GDM1 (cell line): Measurements from ENCODE around the gene USP7.

ENCODE experiments used
- DNase-seq: peaks from one replicate; lab custom pipeline; 2025; lab: John Stamatoyannopoulos, UW

Gene USP7

DNA sequence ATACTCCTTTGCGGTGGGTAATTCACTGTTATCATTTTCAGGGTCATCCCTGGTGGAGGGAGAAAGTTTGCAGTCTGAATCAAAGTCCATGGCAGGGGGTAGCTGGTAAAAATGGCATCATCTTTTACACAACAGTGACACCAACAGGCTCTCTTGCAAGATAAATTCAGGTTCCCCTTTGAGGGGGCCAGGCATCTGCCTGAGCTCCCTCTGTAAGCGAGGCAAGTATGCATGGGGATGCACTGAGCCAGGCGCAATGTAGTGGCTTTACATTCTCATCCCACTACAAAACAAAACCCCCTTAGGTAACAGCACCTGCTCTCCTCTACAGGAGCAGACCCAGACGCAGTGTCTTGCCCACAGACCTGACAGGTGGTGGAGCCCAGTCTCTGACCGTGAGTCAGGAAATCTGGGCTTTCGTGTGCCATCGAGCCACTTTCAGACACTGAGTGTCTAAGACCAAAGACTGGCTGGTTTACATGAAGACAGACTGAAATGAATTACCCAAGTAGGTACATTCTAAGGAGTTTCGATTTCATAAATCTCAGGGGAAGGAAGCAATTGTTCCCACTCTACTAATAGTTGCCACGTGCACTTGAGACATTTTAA is 63.9 kb downstream of the USP7 start:
- DNase-seq: no peak

DNA sequence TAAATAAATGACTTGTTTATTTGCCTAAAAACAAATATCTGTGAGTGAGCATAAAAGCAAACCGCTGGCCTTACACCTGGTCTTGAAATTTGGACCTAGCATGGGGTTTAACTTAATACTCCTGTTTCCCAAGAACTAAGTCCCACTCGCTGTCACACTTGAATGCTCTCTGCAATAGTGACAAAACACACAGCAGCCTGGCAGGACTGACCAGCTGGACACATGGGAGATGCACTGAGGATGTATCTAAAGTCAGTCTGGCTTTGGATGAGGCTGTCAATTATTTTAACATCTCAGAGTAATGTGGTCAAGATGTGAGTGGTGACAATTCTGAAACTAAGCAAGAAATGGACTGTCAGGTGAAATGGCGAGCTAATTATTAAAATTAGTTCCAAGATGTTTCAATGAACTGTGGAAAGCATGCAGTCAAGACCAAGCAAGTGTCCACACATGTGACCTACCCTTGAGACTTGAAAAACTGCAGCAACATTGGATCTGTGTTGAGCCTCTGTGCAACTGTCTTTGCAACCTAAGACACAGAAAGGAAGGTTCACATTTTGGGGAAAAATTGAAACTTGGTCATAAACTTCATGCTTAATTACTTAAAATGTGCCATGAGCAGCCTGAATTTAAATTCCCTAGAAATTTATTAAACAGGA is 64.9 kb downstream of the USP7 start:
- no peak for DNase-seq

DNA sequence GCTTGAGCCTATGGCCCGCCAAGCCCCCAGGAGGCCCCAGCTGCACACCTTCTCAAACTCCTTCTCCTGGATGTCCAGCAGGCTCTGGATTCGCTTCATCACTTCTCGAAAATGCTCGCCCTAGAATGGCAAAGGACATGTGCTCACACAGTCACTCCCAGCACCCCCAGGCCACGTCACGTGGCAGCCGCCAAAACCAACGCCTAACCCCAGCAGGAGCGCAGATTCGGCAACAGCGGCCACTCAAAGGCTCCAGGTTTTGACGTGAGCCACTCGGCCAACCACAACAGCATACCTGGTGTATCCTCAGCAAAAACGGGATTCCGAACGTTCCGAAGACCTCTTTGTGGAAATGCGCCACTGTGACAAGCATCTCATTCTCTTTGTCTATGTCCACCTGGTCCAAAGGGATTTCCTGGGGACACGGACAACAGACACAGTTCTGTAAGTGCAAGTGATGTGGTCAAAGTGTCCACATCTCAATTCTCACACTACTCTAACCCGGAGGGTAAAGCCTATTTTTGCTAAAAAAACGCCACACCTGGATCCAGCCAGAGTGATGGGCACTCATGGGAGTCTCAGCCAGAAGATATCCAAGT is 68.9 kb downstream of the USP7 start:
- DNase-seq: no peak

DNA sequence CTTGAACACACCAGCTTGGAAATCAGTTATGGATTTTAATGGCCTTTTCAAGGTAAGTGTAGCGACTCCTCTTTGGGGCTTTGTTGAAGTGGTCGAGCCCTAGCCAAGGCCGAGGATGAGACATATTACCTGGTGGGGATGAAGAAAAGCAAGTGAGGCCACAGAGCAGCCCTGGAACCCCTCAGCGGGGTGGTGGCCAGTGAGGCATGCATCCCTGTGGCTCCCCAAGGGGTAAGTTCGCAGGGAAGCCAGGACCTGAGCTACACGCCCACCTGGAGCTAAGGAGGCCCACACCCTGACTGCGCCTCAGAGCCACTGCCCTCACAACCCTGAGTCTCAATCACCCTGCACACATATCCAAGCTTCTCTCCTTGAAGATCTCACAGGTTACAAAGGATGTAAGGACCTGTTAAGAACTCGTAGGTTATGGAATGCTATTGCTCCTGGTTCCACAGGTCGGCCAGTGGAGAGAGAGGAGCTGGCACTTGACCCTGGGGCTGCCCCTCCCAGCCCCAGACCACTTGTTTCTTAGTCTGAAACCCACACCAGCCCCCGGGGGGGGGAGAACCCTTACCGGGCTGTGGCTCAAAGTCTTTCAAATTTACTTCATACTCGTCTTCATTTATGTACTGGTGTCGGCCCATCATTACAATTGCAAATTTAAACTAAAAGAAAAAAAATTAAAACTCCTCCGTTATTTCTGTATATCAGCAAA is 69.6 kb downstream of the USP7 start:
- no peak for DNase-seq

DNA sequence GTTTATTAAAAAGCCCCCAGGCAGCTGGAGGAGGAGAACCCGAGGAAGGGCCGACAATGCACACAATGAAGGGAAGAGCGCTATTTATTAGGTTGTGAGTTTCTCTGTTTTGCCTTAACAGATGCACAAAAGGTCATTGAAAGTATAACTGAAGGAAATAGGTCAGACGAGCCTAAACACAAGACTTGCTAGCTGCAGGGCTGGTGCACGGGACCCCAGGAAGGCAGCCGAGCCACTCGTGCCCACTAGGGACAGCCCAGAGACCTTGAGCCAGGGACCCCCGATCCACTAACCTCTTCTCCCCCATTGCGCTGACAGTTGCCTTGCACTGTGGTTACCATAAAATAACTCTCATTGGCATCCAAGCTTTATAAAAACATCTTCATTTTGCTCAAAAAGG is 70.3 kb downstream of the USP7 start:
- no peak for DNase-seq

DNA sequence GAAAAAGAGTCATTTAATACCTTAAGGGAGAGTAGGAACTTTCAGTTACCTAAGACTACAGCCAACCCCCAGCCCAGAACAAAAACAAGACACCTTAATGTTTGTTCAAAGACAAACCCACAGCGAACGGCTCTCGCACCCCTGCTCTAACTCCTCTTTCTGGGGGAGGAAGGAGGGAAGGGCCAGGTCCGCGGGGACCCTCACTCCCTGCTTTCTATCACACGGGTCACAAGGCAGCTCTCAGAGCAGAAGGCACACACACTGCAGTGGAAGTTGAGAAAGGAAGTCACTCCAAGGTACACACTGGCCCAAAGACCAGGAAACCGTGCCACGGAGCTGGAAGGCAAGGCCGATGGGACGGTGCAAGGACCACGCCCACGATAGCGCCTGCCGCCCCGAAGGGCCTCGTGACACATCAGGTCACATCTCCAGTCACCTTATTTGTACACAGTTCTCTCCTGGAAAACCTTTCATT is 71.6 kb downstream of the USP7 start:
- no peak for DNase-seq

DNA sequence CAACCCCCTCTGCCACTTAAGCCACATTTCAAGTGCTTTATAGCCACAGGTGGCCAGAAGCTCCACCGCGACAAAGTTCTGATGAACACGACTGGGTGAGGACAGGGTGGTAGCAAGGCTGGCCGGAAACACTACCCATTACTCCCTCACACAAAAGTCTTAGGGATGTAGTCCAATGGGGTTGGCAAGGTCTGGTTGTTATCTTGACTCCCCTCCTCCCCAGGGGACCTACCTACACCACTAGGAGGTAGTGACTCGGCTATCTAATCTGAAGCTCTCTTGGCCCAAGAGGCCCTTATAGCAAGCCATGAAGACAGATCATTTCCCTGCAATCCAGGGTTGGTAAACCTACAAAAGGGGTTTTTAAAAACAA is 73.2 kb downstream of the USP7 start:
- DNase-seq: no peak

DNA sequence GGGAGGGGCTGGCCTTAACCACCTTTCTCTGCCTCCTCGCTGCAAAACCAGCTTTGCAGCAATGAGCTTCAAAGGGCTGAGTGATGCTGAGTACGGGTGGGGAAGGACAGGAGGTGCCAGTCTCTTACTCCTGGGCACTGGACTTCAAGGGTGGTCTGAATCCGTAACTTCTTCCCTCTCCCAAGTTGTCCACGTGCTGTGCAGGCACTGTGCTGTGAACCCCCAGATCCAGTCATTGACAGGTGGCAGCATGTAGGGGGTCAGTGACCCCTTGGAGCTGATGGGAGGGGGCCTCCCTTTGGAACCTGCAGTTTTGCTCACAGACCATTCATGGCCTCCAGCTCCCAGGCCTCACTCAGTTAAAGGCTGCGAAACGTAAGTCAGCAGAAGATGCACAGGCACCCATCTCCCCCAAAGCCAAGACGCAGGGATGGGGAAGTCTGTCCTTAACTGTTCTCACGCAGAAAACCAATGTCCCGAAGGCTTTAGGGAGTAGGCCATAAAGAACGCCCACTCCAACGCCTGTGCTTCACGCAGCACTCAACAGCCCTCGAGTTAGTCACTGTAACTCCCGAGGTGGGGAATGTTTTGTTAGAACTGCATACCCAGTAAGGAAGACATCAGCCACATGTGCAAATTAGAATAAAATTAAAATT is 73.7 kb downstream of the USP7 start:
- DNase-seq: no peak

DNA sequence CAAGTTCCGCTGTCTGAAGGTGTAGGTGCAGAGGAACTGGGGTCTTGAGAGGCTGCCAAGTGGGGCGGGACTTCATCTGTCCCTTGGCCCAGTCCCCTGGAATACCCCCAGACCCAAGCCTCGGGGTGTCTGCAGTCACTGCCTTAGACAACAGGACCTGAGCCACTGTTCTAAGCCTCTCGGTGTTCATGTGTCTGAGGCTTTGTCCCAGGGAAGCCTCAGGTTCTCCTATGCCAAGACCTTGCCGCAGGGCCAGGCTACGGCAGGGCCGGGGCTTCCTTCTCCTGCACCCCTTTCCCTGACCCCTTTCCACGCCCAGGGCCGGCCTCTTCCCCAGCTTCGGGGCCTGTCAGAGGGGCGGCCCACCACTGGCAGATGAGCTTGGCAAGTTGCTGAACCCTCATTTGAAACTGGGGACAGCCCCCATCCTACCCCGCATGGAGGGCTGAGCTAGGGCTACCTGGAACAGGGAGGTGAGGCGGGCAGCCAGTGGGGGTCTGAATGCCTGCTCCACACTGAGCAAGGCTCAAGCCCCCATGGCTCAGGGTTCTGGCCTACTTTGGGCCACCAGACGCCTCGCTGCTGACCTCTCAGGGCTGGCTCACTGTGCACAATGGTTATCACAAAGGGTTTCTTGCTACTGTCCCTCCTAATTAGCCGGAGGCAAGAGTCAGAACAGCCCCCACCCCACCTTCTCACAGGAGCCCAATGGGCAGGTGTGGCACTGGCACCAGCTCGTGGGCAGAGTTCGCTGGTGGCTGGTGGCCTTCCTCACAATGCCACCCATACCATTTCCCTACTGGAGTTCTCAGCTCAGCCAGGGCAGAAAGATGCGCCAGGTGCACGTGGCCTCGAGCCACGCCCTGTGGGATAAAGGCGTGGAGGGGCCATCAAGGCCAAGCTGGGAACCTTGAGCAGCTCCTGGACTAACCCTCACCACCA is 74.5 kb downstream of the USP7 start:
- DNase-seq: no peak

DNA sequence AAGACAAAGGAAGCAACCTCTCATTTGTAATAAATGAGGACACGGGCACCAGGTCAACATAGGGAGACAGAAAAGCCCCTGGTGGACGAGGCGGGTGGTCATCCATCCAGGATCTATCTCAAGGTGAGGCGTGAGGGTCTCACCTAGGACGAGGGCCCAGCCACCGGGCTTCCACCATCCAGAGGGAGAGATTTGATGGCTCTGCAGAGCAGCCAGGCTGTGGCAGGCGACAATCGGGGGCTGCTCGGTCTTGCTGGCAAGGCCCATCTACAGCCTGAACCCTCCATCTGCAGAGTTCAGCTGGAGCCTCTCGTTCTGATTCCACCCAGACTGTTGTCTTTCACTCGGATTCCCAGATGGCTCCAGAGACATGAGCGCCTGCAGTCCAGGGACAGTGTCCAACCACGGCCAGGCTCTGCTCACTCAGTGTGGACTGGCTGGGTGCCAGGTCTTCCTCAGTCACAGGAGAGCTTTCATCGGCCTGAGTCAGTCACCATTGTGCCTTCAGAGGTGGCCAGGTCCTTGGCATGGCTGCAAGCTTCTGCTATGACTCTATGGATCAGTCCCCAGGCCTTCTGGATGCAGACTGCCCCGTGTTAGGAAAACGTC is 75.7 kb downstream of the USP7 start:
- no peak for DNase-seq

DNA sequence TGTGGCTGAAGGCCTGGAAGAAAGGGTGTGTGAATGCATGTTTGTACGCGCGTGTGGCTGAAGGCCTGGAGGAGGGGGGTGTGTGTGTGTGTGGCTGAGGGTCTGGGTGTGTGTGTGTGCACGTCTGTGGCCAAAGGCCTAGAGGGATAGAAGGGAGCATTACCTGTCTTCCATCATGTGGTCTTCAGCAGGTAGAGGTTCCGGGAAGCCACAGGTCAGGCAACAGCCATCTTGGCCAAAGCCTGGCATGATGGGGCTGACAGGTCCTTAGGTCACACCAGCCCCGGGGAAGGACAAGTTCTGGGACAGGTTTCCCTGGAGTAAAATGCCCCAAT is 76.3 kb downstream of the USP7 start:
- DNase-seq: no peak

DNA sequence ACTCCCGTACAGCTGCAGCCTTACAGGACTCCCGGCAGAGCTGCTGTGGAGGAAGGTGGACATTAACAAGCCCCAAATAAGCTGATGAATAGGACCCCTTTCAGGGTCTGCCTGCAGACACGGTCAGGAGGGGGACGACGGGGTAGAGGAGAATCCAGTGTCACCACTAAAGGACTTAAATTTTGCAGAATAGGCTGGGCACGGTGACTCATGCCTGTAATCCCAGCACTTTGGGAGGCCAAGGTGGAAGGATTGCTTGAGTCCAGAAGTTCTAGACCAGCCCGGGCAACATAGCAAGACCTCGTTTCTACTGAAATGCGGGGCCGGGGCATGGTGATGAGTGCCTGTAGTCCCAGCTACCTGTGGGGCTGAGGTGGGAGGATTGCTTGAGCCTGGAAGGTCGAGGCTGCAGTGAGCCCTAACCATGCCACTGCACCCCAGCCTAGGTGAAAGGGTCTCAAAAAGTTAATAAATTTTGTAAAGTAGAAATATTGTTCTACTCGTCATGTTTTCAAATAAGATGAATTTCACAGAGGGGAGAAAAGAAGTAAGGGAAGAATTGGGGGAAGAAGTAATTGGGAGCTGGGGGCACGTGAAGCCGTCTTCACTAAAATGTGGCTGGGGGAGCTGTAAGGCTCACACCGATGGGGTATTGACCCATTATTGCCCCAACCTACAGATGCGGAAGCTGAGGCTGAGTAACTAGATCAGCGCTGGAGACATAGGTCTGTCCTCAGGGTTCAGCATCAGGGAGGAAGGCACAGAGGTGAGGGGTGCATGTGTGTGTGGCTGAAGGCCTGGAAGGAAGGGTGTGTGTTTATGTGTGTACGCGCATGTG is 76.9 kb downstream of the USP7 start:
- DNase-seq: no peak

DNA sequence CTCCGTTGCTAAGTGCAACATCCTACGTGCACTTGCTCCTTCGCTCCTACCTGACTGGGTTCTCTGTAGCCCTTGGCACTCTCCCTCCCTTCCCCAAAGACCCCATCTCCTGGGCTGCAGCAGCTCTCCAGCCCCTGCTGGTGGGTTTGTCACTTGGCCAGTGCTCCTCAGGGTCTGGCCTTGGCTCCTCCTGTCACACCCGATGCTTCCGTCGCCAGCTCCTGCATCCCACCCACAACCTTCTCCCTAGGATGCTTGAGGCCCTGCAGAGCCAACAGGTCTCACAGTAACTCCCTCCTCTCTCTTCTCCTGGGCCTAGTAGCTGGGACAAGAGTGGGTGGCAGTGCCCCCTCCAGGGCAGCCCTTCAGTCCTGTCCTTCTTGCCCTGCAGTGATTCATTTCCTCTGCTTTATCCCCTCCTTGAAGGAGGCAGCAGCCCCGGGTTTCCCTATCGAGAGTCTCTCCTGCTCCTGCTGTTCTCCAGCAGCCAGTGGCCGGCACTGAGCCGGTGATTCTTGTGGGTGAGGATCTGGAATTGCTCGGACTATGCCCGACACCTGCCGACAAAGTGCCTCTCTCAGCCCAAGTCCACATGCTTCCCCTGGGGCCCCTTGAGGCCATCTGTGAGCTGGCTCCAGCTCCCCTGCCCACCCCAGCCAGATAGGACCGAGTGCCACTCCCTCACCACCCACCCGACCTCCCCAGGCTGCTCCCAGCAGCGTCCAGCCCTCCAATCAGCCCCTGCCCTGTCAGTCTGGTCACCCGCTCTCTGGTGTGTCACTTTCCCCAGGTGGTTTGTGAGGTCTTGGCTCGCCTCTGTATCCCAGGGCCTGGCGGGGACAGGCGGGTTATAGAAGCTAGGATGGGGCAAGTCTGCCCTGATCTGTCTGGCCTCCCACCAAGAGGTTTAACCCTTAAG is 77.8 kb downstream of the USP7 start:
- DNase-seq: no peak

DNA sequence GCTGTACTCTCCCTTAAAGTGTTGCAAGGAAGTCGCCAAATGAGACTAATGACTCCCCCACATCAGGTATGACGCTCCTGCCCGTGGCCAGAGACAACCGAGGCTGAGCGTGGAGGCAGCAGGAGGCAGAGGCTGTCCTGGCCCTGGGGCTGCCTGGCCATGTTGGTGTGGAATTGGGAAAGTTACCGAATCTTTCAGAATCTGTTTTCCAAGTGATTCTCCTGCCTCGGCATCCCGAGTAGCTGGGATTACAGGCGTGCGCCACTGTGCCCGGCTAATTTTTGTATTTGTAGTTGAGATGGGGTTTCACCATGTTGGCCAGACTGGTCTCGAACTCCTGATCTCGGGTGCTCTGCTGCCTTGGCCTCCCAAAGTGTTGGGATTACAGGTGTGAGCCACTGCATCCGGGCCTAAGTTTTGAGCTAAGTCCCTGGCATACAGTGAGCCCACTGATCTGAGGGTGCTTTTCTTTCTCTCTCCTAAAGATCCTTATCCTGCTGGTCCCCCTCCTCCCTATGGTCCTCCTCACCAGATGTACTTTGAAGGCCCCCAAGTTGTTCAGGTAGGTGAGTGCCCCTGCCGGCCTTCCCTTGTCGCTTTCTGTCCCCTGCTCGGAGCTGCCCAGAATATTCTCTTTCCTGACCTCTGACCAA is 80.9 kb downstream of the USP7 start:
- no peak for DNase-seq

DNA sequence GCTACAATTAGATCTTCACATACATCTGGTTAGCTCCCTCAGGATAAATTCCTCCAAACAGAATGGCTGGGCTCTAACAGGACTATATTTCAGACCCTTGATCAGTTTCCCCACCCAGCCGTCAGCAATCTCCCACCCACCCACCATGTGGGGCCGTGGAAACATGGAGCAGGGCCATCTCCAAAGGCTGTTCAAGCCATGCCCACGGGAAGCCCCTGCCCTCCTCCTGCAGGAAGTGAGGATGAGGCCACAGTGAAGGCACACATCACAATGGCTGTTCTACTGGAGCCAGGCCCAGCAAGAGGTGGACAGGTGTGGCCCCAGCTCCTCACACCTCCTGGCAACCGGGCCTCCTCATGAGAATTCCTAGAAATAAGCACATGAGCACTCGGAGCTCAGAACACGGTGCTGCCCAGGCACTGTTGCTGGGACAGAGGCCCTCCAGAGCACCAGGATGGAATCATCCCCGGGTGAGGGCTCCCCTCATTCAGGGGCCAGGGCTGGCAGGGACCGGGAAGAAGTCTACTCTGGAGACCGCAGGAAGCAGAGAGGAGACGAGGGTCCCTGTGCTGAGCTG is 81.6 kb downstream of the USP7 start, which contains the start of gene LITAFD:
Gene LITAFD, plus strand, starts transcription at position 311 of the 577 bp plus-strand sequence. CDS start 2,005 bp downstream, outside the sequence.
- no peak for DNase-seq

DNA sequence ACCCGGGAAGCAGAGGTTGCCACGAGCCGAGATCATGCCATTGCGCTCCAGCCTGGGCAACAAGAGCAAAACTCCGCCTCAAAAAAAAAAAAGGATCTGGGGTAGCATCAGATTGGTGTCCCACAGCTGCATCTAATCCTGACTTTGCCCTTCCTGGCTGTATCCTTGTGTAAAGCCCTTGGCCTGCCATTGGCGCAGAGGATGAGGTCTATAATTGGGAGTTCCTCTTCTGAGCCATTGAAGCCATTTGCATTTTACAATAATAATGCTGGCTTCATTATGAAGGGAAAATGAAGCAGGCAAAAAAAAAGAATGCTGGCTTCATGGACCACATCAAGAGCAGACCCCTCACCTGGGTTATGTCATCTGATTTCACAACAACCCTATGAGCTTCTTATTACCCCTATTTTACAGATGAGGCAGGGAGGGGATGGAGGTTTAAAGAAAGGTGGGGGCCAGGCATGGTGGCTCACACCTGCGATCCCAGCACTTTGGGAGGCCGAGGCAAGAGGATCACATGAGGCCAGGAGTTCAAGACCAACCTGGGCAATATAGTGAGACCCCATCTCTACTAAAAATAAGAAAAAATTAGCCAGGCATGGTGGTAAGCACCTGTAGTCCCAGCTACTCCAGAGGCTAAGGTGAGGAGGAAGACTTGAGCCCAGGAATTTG is 82.7 kb downstream of the USP7 start:
- DNase-seq: no peak

DNA sequence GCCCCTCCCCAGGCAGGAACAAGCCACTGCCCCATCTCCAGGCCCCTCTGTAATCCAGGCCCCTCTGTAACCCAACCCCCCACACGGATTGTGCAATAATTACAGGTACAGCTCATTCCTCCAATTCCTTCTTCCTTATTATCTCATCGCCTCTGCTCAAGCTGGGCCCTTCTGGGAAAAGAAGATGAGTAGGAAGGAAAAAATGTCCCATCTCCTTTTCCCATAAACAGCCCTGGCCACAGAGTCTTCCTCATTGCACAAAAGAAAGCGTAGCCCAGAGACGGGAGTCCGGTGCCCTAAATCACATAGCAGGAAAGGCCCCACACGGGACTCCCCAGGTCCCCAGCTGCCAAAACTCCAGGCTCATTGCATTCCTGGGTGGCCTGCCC is 85.2 kb downstream of the USP7 start:
- DNase-seq: no peak
